Psoas muscle (tissue), 8 donors: ENCODE results near the gene TRIM44. TPM values are rescaled to one million over a fixed set of nuclear protein-coding genes. Genes with fewer than 3 reads are reported as not detected.

ENCODE experiments used
- ATAC-seq, 4 donors: fragments of 200-7000 bp; cut with Tn5 transposase; one replicate each; pipeline ENCODE4 v1.9.1; 2020; ENCODE audit warnings: moderate library complexity in 3 of 4, mild to moderate bottlenecking in 2 of 4
- DNase-seq, 2 donors: peaks; one replicate each; pipeline ENCODE4 v3.0.0-alpha.2; 2020
- H3K27ac ChIP-seq: fragments of 200-600 bp; one replicate; pipeline ENCODE4 v1.8.0; 2022
- H3K27me3 ChIP-seq, 3 donors: fragments of 200-600 bp in 1 of 3; one replicate each; pipeline versions ENCODE4 v1.6.1 to v1.8.0; 2013 to 2022; ENCODE audit warnings: low read length in 2 of 3, mild to moderate bottlenecking in 2 of 3, moderate library complexity in 1 of 3; ENCODE audit not compliant: insufficient read depth in 3 of 3
- H3K36me3 ChIP-seq, 2 donors: fragments of 200-600 bp in 1 of 2; one replicate each; pipeline versions ENCODE4 v1.6.1 to v1.8.0; 2013 to 2022; ENCODE audit warnings: low read depth in 1 of 2, mild to moderate bottlenecking in 1 of 2, moderate library complexity in 1 of 2; ENCODE audit not compliant: insufficient read depth in 1 of 2
- H3K4me1 ChIP-seq: fragments of 200-600 bp; one replicate; pipeline ENCODE4 v1.8.0; 2022
- H3K4me3 ChIP-seq: fragments of 200-600 bp; one replicate; pipeline ENCODE4 v1.8.0; 2022; ENCODE audit warnings: mild to moderate bottlenecking
- H3K9me3 ChIP-seq: fragments of 200-600 bp; one replicate; pipeline ENCODE4 v1.8.0; 2022
- CTCF ChIP-seq: fragments of 200-600 bp; IDR thresholded peaks from one replicate; pipeline ENCODE4 v1.8.0; 2022; ENCODE audit warnings: antibody characterized with exemption
- WGBS, 3 donors: extraction: QIAGEN DNeasy Blood & Tissue Kit; methylation state at CpG; one replicate each; pipeline versions ENCODE4 v1.1.6 to v1.1.7; 2013; 5-methylcytosine and 5-hydroxymethylcytosine counted together
- intact Hi-C, 2 donors: fragments of 100-400 bp; cut with DNase I; formaldehyde crosslinking; loops; one replicate each; pipeline versions ENCODE4 v1.11.0 to v1.14.2; 2022
- polyA plus RNA-seq, 3 donors: library from polyadenylated mRNA; stranded (reverse); fragments of 200-250 nt; gene quantifications; one replicate each; pipeline ENCODE4 v1.2.3, GENCODE V29; 2013
- total RNA-seq, 4 donors: library from RNA; stranded (reverse); fragmentation: NEBNext Ultra II Directional in 2 of 4; extraction: Animal tissue kit (Norgen Biotek cat#: 25700) in 2 of 4; gene quantifications; one replicate each; pipeline versions ENCODE4 v1.2.1 to v1.2.4, GENCODE V29; 2021 to 2023
- donor health status: healthy with polysubstance abuse.
- donor health status: DM: no; HTN: no; CAD: no; lungs with moderate emphysema.
- donor health status: Bipolar disorder and iron deficiency.
- donor health status: healthy.
- donor health status: DM: yes; HTN: yes; CAD: no.
- donor health status: DM: no; HTN: no; CAD: no.
- donor health status: DM: no; HTN: no; CAD: no.
- donor health status: DM: yes; HTN: yes; CAD: no.

TRIM44 gene
- total and polyA plus RNA-seq, 7 donors, result 6.8 to 46.8 (median 34.0) TPM

- DNase-seq, result no peak
- TF ChIP-seq CTCF, result no peak
- WGBS, 3 donors, result 94 to 98% (median 97%) methylated on average over 5 of the region's 5 CpGs
Observed at GRCh38 chr11:35846874-35847273, 184.3 kb downstream of the TRIM44 start.

DNA sequence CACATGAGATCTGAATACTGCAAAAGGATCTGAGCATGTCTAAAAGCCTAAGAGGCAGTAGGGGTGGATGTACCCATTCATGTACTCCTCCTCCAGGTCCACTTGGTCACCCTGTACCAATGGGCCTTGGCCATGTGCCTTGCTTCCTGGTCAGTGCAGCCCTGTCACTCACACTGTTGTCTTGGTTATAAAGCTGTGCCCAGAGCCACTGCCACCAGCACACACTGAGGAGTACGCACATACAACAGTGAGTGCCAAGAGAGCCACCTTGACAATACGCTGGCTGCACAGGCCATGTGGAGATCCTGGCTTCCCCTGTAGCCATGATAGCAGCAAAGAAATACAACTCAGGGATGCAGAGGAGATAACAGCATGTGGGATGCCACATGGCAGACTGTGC lies 184.9 kb downstream of the TRIM44 start:
- Histone ChIP-seq H3K27me3 (no peaks in the 10 kb centered on the region), H3K4me1 (no peaks in the 10 kb centered on the region), H3K36me3 (no peaks in the 10 kb centered on the region), H3K4me3 (no peak overlapping the region), H3K9me3 (no peaks in the 10 kb centered on the region), H3K27ac (no peak overlapping the region)
- DNase-seq (no peak), ATAC-seq (no peak)
- TF ChIP-seq CTCF, result no peak
- intact Hi-C loops, result no loop called here
- 70 to 72% (median 71%) methylated on average over 2 of the region's 2 CpGs for WGBS, 3 donors

More at GRCh38 chr11:35846874-35847273, 184.3 kb downstream of the TRIM44 start:
- no peak overlapping the region for H3K4me3 ChIP-seq
- intact Hi-C loops, result no loop called here
- H3K4me1 ChIP-seq, result no peaks in the 10 kb centered on the region
- H3K9me3 ChIP-seq, result no peaks in the 10 kb centered on the region
- H3K36me3 ChIP-seq, result no peaks in the 10 kb centered on the region
- ATAC-seq, result no peak
- no peaks in the 10 kb centered on the region for H3K27me3 ChIP-seq
- H3K27ac ChIP-seq, result no peak overlapping the region

DNA sequence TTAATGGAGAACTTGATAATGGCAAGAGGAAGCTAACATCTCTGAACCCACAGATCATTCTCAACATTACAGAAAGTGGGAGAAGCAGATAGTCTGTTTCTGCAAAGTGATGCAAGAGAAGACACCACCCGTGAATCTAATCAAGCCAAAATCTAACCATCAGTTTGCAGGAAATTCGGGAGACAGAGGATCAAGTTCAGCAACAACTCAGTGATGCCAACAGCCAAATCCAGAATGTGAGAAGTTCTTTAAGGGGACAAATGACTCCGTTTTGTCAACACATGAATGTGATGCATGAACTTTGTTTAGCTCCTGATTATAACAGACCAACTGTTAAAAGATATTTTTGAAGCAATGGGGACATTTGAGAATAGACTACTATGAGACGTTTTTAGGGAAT lies 186.0 kb downstream of the TRIM44 start:
- Histone ChIP-seq H3K9me3 (no peaks in the 10 kb centered on the region), H3K36me3 (no peaks in the 10 kb centered on the region), H3K4me1 (no peaks in the 10 kb centered on the region), H3K27ac (no peak overlapping the region), H3K4me3 (no peak overlapping the region), H3K27me3 (no peaks in the 10 kb centered on the region)
- intact Hi-C loops, result no loop called here
- 43 to 57% (median 50%) methylated on average over 4 of the region's 4 CpGs for WGBS, 3 donors
- DNase-seq (no peak), ATAC-seq (no peak)
- no peak for TF ChIP-seq CTCF

DNA sequence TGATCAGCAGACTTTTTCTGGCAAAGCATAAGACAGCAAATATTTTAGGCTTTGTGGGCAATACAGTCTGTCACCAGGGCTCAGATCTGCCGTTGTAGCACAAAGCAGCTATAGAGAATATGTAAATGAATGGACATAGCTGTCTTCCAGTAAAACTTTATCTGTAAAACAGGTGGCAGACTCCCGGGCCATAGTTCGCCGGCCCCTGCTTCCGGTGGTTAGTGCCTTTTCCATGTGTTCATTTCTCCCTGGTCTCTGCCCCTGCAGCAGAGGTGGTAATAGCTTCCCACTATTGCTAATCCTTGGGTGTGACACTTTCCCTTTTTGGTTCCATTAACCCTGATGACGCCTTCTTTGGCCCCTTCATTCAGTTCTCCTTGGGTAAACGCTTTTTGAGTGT lies 187.6 kb downstream of the TRIM44 start:
- ATAC-seq (no peak), DNase-seq (no peak)
- no peaks in the 10 kb centered on the region for H3K4me1 ChIP-seq
- 69 to 75% (median 71%) methylated on average over 7 of the region's 7 CpGs for WGBS, 3 donors
- H3K9me3 ChIP-seq, result no peaks in the 10 kb centered on the region
- no peak overlapping the region for H3K4me3 ChIP-seq
- intact Hi-C loops, result no loop called here
- H3K27me3 ChIP-seq, result no peaks in the 10 kb centered on the region
- H3K36me3 ChIP-seq, result no peaks in the 10 kb centered on the region
- H3K27ac ChIP-seq, result no peak overlapping the region
- TF ChIP-seq CTCF, result no peak

GRCh38 chr11:35851342-35851741 lies 188.8 kb downstream of the TRIM44 start:
- 93 to 97% (median 96%) methylated on average over 6 of the region's 6 CpGs for WGBS, 3 donors
- ATAC-seq, result no peak
- H3K27ac ChIP-seq, result no peak overlapping the region
- no peak for TF ChIP-seq CTCF
- no peaks in the 10 kb centered on the region for H3K9me3 ChIP-seq
- H3K36me3 ChIP-seq, result no peaks in the 10 kb centered on the region
- no peaks in the 10 kb centered on the region for H3K27me3 ChIP-seq
- no peak overlapping the region for H3K4me3 ChIP-seq
- H3K4me1 ChIP-seq, result no peaks in the 10 kb centered on the region
- intact Hi-C loops, result no loop called here
- DNase-seq, result no peak
